DMS114 treated with DMSO at 0.1 percent for 48 hours (cell line): ENCODE measurements around the gene DPEP2.
"Not testable (repeated sequence)": the region's sequence is repeated elsewhere in the genome, so short reads cannot be mapped to it uniquely, and the experiment has no call there.

Experiments
- DNase-seq: peaks from one replicate; lab custom pipeline; 2025; ENCODE audit not compliant: unreplicated experiment; lab: John Stamatoyannopoulos, UW

Gene DPEP2

DNA sequence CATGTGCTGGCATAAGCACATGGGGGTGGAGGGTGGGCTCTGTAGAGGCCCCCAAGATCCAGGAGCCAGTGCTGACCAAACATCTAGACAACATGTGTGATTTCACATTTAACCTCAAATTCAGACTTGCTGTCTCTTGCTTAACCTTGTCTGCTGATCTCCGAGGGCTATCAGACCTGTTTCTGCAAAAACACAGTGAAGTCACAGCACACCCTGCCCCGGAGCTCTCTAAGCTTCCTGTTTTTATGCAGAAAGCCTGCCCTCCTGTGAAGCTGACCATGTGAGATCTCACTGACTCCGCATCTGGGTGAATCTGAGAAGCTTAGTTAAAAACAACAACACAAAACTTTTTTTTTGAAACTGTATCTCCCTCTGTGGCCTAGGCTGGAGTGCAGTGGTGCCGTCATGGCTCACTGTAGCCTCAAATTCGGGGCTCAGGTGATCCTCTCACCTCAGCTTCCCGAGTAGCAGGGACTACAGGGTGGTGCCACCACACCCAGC, 6.6 kb upstream of the DPEP2 start:
- DNase-seq: no peak

DNA sequence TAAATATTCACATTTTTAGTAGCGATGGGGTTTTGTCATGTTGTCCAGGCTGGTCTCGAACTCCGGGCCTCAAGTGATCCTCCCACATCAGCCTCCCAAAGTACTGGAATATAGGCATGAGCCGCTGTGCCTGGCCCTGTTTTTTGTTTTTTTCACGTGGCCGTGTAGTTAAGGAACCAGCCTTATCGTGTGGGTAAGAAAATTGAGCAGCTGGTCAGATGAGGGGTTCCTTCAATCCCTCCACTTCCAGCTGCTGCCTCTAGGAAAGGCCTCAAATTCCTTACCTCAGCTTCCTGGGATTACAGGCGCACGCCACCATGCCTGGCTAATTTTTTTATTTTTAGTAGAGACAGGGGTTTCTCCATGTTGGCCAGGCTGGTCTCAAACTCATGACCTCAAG, 5.9 kb upstream of the DPEP2 start:
- no peak for DNase-seq

DNA sequence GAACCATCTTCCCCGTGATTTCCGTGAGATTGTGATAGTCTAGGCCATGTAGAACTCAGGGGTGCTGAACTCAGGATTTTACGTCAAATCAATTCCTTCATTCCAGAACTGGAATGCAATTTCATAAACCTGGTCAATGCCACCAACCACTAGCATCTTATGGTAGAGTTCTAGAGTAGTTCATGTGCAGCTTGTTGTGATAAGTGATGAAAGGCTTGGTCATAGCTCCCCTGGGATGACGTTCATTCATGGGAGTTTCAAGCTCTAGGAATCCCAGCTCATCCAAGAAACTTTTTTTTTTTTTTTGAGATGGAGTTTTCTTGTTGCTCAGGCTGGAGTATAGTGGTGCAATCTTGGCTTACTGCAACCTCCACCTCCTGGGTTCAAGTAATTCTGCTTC, 3.7 kb upstream of the DPEP2 start:
- no peak for DNase-seq

- DNase-seq: no peak
These were observed 1.2 kb upstream of the DPEP2 start for GRCh38 chr16:68000450-68000849.

DNA sequence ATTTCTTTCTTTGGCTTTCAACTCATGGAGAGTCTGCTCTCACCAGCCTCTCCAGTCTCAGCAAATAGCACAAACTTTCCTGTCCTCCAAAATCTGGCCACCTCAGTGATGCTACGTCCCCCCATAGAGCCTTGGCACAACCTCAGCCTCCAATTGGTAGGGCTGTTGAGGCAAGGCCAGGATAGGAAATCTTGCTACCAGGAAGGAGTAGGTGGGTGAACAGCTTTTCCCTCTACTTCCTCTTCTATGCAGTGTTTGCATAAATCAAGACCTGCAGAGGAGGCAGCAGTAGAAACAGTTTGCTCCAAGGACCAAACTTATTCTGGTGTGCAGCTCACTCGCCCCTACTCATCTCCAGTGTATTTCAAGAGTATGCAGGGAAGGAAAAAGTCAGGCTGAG, 701 bp upstream of the DPEP2 start:
- no peak for DNase-seq

- DNase-seq: not testable (repeated sequence)
These were observed 979 bp downstream of the DPEP2 start for GRCh38 chr16:67998231-67998778.

GRCh38 chr16:67996666-67997065, 2.6 kb downstream of the DPEP2 start:
- DNase-seq: no peak

DNA sequence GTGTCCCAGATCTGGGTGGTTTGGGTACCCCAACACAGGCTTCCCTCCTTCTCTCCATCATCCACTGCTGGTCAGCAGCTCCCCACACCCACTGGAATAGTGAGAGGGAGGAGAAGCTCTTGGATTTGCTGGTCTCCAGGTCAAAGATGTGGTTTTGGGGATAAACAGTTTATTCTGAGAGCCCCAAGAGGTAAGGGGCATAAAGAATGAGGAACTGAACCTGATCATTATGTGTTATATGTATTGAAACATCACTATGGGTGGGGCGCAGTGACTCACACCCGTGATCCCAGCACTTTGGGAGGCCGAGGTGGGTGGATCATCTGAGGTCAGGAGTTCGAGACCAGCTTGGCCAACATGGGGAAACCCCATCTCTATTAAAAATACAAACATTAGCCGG, 3.9 kb downstream of the DPEP2 start:
- no peak for DNase-seq

DNA sequence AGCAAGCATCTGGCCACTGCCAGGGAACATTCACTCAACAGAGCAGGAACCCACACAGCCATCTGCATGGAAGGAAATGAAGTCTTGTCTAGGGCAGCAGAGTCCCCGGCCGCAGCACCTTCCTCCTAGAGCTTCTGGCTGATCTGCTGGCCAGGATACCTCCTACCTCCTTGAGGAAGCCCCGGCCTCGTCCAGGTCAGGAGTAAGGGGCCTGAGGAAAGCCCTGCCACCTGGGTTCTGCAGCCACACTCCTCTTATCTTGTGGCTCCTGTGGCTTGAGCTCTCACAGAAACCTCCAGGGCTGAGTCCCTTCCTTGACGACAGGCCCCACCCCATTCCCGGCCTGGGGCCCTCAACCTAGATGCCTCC, 5.3 kb downstream of the DPEP2 start:
- DNase-seq: not testable (repeated sequence)

DNA sequence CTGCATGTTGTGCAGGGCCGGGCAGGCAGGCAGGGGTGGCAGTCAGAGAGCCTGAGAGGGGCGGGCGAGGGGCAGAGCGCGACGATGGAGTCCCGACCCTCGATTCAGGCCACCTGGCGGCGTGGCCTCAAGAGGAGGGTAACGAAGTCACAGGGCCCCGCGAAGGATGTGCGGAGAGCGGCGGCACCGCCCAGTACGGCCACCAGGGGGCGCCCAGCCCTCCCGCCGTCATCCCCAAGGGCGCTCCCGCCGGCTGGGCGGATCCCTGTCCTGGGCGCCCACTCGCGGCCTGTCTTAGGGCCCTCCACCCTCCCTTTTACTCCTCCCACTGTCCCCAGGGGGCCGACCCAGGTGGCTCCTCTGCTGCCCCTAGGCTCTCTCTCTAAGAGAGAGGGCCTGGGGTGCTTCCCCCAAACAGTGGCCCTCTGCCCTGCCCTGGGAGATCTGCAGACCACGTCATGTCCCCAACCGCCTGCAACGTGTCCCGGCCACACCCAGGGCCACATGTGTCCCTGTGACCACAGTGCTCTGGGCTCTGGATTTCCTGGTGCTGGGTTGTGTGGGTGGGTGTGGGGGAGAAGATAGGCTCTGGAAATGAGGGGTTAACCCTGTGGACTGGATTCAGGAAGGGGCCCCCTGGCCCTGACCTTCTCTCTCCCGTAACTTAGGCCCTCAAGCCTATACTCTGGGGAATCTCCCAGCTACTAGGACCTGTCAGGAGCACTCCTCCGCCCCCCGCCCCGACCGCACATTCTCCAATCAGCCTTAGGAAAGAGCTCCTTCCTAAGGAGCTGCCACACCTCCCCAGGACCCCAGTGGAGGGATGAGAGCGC, 5.9 kb downstream of the DPEP2 start:
- DNase-seq: no peak

DNA sequence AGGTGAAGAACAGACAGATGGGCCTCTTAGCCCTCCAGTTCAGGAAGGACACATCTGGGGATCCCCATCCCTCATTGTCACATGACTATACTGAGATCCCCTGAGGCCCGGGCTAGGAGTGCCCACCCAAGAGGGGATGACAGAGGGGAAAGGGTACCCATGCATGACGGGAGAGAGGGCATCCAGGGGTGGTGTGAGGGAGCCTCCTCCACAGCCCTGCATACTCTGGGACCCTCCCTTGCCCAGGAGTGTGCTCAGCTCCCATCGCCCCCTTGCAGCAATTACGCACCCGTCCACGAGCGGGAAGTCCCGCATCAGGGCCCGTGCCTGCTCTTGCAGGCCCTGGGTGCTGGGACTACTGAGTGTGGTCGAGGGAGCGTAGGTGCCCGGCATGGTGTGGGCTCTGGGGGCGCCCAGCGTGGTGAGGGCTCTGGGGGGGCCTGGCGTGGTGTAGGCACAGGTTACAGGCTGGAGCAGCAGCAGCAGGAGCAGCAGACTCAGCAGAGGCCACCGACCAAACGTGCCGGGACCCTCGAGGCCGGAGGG, 6.5 kb downstream of the DPEP2 start:
- DNase-seq: no peak

GRCh38 chr16:67990018-67990386, 9.3 kb downstream of the DPEP2 start:
- DNase-seq: no peak

- no peak for DNase-seq
These were observed 9.8 kb downstream of the DPEP2 start for GRCh38 chr16:67989322-67990017.

DNA sequence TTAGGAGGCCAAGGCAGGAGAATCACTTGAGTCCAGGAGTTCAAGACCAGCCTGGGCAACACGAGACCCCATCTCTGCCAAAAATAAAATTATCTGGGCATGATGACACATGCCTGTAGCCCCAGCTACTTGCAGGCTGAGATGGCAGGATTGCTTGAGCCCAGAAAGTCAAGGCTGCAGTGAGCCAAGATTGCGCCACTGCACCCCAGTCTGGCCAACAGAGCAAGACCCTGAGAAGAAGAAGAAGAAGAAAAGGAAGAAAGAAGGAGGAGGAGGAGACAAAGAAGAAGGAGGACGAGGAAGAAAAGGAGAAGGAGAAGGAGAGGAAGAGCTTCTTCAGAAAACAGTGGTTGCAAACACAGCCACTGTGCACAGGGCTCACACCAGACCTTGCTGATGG, 10.6 kb downstream of the DPEP2 start:
- DNase-seq: no peak

- DNase-seq: no peak
These were observed 11.7 kb downstream of the DPEP2 start for GRCh38 chr16:67987460-67988160.

GRCh38 chr16:67986949-67987348, 12.3 kb downstream of the DPEP2 start:
- DNase-seq: no peak

GRCh38 chr16:67982011-67982696, 17.1 kb downstream of the DPEP2 start:
- no peak for DNase-seq

GRCh38 chr16:67979955-67980678, 19.2 kb downstream of the DPEP2 start, which contains the start of gene DPEP3:
DPEP3 (minus strand) TSS chr16:67980499; CDS start chr16:67980380, 119 bp downstream.
- no peak for DNase-seq

DNA sequence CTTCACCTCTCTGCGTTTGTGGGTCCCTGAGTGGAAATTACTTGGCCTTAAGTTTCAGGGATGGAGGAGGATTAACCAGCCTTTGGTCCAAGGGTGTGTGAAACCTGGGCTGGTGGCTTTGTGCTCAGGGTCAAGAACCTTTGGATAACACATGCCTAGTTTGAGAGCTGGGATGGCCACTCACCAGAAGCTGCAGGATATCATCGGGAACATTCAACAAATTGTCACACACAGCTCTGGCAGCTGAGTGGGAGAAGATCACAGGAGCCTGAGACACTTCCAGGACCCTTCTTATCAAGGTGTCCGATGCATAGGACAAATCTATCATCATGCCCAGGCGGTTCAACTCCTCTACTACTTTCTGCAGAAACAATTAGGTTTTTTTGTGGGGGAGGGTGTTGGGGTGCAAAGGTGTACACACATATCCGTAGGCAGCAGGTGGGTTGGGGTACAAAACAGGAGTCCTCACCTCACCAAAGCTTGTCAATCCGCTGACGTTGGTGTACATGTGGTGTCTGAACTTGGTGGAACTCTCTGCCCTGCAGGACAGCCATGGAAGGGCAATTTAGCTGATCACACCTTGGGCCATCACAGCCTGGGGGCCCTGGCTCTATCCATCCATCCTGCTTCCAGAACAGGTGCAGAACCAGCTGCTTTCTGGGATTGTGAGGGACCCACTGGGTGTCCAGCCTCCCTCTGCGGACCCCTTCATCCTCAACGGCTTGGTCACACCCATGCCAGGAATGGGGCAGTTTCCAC, 21.6 kb downstream of the DPEP2 start:
- no peak for DNase-seq
